Heart right ventricle (tissue), 16 donors: Measurements from ENCODE around the gene SP100. TPM values are rescaled to one million over a fixed set of nuclear protein-coding genes. Genes with fewer than 3 reads are reported as not detected.

Experiments
- ATAC-seq, 8 donors: fragments of 200-7000 bp; cut with Tn5 transposase; one replicate each; pipeline ENCODE4 v1.9.1; 2020; ENCODE audit warnings: mild to moderate bottlenecking in 8 of 8, moderate library complexity in 8 of 8, moderate number of reproducible peaks in 1 of 8
- DNase-seq, 2 donors: peaks; one replicate each; pipeline ENCODE4 v3.0.0-alpha.2; 2020
- H3K27ac ChIP-seq, 10 donors: fragments of 200-600 bp; sonication (generic) in 2 of 10; one replicate each; pipeline versions ENCODE4 v1.5.0 to v1.8.0; 2020 to 2022; ENCODE audit warnings: mild to moderate bottlenecking in 3 of 10
- H3K27me3 ChIP-seq, 7 donors: fragments of 200-600 bp; one replicate each; pipeline ENCODE4 v1.8.0; 2021 to 2022; ENCODE audit warnings: mild to moderate bottlenecking in 2 of 7
- H3K36me3 ChIP-seq, 9 donors: fragments of 200-600 bp; sonication (generic) in 1 of 9; one replicate each; pipeline versions ENCODE4 v1.5.0 to v1.8.0; 2020 to 2022; ENCODE audit warnings: mild to moderate bottlenecking in 2 of 9
- H3K4me1 ChIP-seq, 9 donors: fragments of 200-600 bp; sonication (generic) in 1 of 9; one replicate each; pipeline versions ENCODE4 v1.5.0 to v1.8.0; 2020 to 2022; ENCODE audit warnings: mild to moderate bottlenecking in 4 of 9
- H3K4me3 ChIP-seq, 10 donors: fragments of 200-600 bp; sonication (generic) in 2 of 10; one replicate each; pipeline versions ENCODE4 v1.5.0 to v1.8.0; 2020 to 2022; ENCODE audit warnings: mild to moderate bottlenecking in 7 of 10, moderate library complexity in 2 of 10
- H3K9me3 ChIP-seq, 11 donors: fragments of 200-600 bp in 10 of 11; sonication (generic) in 2 of 11; one replicate each; pipeline versions ENCODE4 v1.5.0 to v1.8.0; 2013 to 2022; ENCODE audit warnings: mild to moderate bottlenecking in 2 of 11, control low read depth in 1 of 11, moderate library complexity in 1 of 11
- CTCF ChIP-seq, 9 donors: fragments of 200-600 bp; sonication (generic) in 2 of 9; IDR thresholded peaks; one replicate each; pipeline versions ENCODE4 v1.5.0 to v1.8.0; 2021 to 2022; ENCODE audit warnings: antibody characterized with exemption in 9 of 9, mild to moderate bottlenecking in 5 of 9, moderate library complexity in 1 of 9
- WGBS, 2 donors: extraction: QIAGEN DNeasy Blood & Tissue Kit; methylation state at CpG; one replicate each; pipeline ENCODE4 v1.1.7; 2013; ENCODE audit warnings: inconsistent platforms in 1 of 2; 5-methylcytosine and 5-hydroxymethylcytosine counted together
- intact Hi-C, 10 donors: fragments of 100-400 bp; cut with DNase I; formaldehyde crosslinking; loops; one replicate each; pipeline versions ENCODE4 v1.11.1 to v1.14.2; 2022
- polyA plus RNA-seq, 2 donors: library from polyadenylated mRNA; stranded (reverse); fragments of 200-250 nt; gene quantifications; one replicate each; pipeline ENCODE4 v1.2.3, GENCODE V29; 2013
- total RNA-seq, 10 donors: library from RNA; stranded (reverse); fragmentation: NEBNext Ultra II Directional in 3 of 10; extraction: Animal tissue kit (Norgen Biotek cat#: 25700) in 3 of 10; gene quantifications; one replicate each; pipeline versions ENCODE4 v1.2.1 to v1.2.4, GENCODE V29; 2021 to 2023
- donor health status: Arrhythmogenic right ventricular cardiomyopathy.
- donor health status: ischemic (EF 13 %, LVEDD 7.1; RV severe dilation, severe dysfunction).
- donor health status: healthy with polysubstance abuse.
- donor health status: DM: no; HTN: yes; CAD: no.
- donor health status: DM: no; HTN: no; CAD: no.
- donor health status: ischemic (EF 25% LVEDD 6.9; RV normal size, moderate dysfunction).
- donor health status: ischemic (EF 25% LVEDD 5.7; RV mildly dilated, moderate dysfunction).
- donor health status: healthy.
- donor health status: DM: yes; HTN: yes; CAD: no.
- donor health status: Ischemic cardiomyopathy.
- donor health status: ischemic (EF 35%, LVEDD 5.7; RV mildly dilated, moderate dysfunction).
- donor health status: nonischemic (EF 11% LVEDD 7.7; RV severe dilation, severe dysfunction).
- donor health status: DM: yes; HTN: yes; CAD: no.
- donor health status: PGD.
- donor health status: ischemic (EF 29% LVEDD 5.4; RV normal size, mild dysfunction).
- donor health status: nonischemic (EF 23%, LVEDD 6.1; RV moderate dilation, normal function).

SP100 gene
- total and polyA plus RNA-seq, 12 donors = 20.3 to 123 (median 57.7) TPM

- TF ChIP-seq CTCF (IDR thresholded peaks at IDR 0.05) = no peak
- ATAC-seq (no peak), DNase-seq (no peak)
- peaks cover 0 to 9% (median 0%) of the 10 kb centered on the region in 7 donors for H3K27me3 ChIP-seq
- intact Hi-C loops = no loop called here
- peaks cover 0 to 14% (median 0%) of the 10 kb centered on the region in 11 donors for H3K9me3 ChIP-seq
- H3K27ac ChIP-seq = no peak overlapping the region
- H3K36me3 ChIP-seq = no peaks in the 10 kb centered on the region
- H3K4me1 ChIP-seq = peaks cover 0 to 12% (median 0%) of the 10 kb centered on the region in 9 donors
- H3K4me3 ChIP-seq = no peak overlapping the region
- WGBS, 2 donors = 48 to 73% methylated on average over 2 of the region's 2 CpGs
These were observed 153.3 kb downstream of the SP100 start for GRCh38 chr2:230569298-230569697.

- H3K9me3 ChIP-seq = peaks cover 0 to 19% (median 0%) of the 10 kb centered on the region in 11 donors
- WGBS, 2 donors = 83 to 88% methylated on average over 1 of the region's 1 CpG
- DNase-seq = no peak
- no peak overlapping the region for H3K27ac ChIP-seq
- H3K36me3 ChIP-seq = no peaks in the 10 kb centered on the region
- no peak for ATAC-seq
- intact Hi-C loops = no loop called here
- peaks cover 0 to 9% (median 0%) of the 10 kb centered on the region in 7 donors for H3K27me3 ChIP-seq
- H3K4me1 ChIP-seq = no peaks in the 10 kb centered on the region
- no peak for TF ChIP-seq CTCF (IDR thresholded peaks at IDR 0.05)
- no peak overlapping the region for H3K4me3 ChIP-seq
These were observed 155.0 kb downstream of the SP100 start for GRCh38 chr2:230570987-230571386.

GRCh38 chr2:230575642-230576324 lies 159.8 kb downstream of the SP100 start:
- WGBS, 2 donors = 79 to 80% methylated on average over 9 of the region's 9 CpGs
- ATAC-seq = no peak
- H3K27me3 ChIP-seq = peaks cover 0 to 18% (median 7%) of the 10 kb centered on the region in 7 donors
- DNase-seq = no peak
- H3K4me1 ChIP-seq = no peaks in the 10 kb centered on the region
- no peaks in the 10 kb centered on the region for H3K36me3 ChIP-seq
- H3K9me3 ChIP-seq = peaks cover 0 to 19% (median 0%) of the 10 kb centered on the region in 11 donors
- no peak for TF ChIP-seq CTCF (IDR thresholded peaks at IDR 0.05)
- H3K4me3 ChIP-seq = no peak overlapping the region
- peak overlapping the region in 1 of 10 donors; percentile 6 for H3K27ac ChIP-seq
- intact Hi-C loops = no loop called here

GRCh38 chr2:230577114-230577513 lies 161.1 kb downstream of the SP100 start:
- no peak for TF ChIP-seq CTCF (IDR thresholded peaks at IDR 0.05)
- H3K9me3 ChIP-seq = peaks cover 0 to 19% (median 0%) of the 10 kb centered on the region in 11 donors
- H3K27me3 ChIP-seq = peaks cover 0 to 15% (median 7%) of the 10 kb centered on the region in 7 donors
- H3K4me3 ChIP-seq = no peak overlapping the region
- ATAC-seq (no peak), DNase-seq (no peak)
- intact Hi-C loops = no loop called here
- WGBS, 2 donors = 49 to 50% methylated on average over 6 of the region's 6 CpGs
- H3K4me1 ChIP-seq = no peaks in the 10 kb centered on the region
- H3K27ac ChIP-seq = no peak overlapping the region
- H3K36me3 ChIP-seq = no peaks in the 10 kb centered on the region
